WTC11 (cell line): ENCODE data around the gene MYL5. TPM values are rescaled to one million over a fixed set of nuclear protein-coding genes. Genes with fewer than 3 reads are reported as not detected.
"Not testable (repeated sequence)": the region's sequence is repeated elsewhere in the genome, so short reads cannot be mapped to it uniquely, and the experiment has no call there.

Experiments used
- ATAC-seq: fragments of 200-7000 bp; cut with Tn5 transposase; 2 replicates; pipeline ENCODE4 v1.10.0; 2021; ENCODE audit warnings: mild to moderate bottlenecking, moderate library complexity
- CTCF ChIA-PET: fragments of 300-600 bp; sonication (Branson Sonifier 250); formaldehyde crosslinking; loops from one replicate; lab custom pipeline; 2021; ENCODE audit warnings: antibody characterized with exemption; lab: Charles Lee
- POLR2A ChIA-PET: fragments of 350-600 bp; sonication (Branson Sonifier 250); formaldehyde crosslinking; loops from one replicate; lab custom pipeline; 2021; ENCODE audit warnings: antibody characterized with exemption; lab: Charles Lee
- DNase-seq: peaks from one replicate; pipeline ENCODE4 v3.0.0; 2021; ENCODE audit warnings: low spot score
- H3K27ac Mint-ChIP-seq: 2 replicates; pipeline ENCODE4 v1.8.0; 2021; ENCODE audit warnings: mixed read lengths
- H3K27me3 Mint-ChIP-seq: 2 replicates; pipeline ENCODE4 v1.8.0; 2021; ENCODE audit warnings: low read depth, mild to moderate bottlenecking, moderate library complexity, mixed read lengths
- H3K36me3 Mint-ChIP-seq: 2 replicates; pipeline ENCODE4 v1.8.0; 2021; ENCODE audit warnings: mixed read lengths
- H3K4me1 Mint-ChIP-seq: 2 replicates; pipeline ENCODE4 v1.8.0; 2022; ENCODE audit warnings: mixed read lengths
- H3K4me3 Mint-ChIP-seq: 2 replicates; pipeline ENCODE4 v1.8.0; 2021; ENCODE audit warnings: mild to moderate bottlenecking, moderate library complexity, mixed read lengths
- H3K9me3 Mint-ChIP-seq: 2 replicates; pipeline ENCODE4 v1.8.0; 2021; ENCODE audit warnings: mixed read lengths
- ATF1 ChIP-seq: sonication (generic); formaldehyde crosslinking; IDR thresholded peaks from 2 replicates; pipeline ENCODE4 v1.8.1; 2023; ENCODE audit warnings: mild to moderate bottlenecking, moderate library complexity, missing genetic modification reagents
- GABPB1 ChIP-seq: sonication (generic); formaldehyde crosslinking; IDR thresholded peaks from 2 replicates; pipeline ENCODE4 v1.8.1; 2023; ENCODE audit warnings: mild to moderate bottlenecking, missing genetic modification reagents
- HMGA2 ChIP-seq: fragments of 250-450 bp; sonication (Bioruptor Pico); IDR thresholded peaks from 2 replicates; pipeline ENCODE4 v1.4.0; 2021; ENCODE audit warnings: mild to moderate bottlenecking, moderate library complexity
- SP1 ChIP-seq: sonication (generic); formaldehyde crosslinking; conservative IDR thresholded peaks from 2 replicates; pipeline ENCODE4 v1.8.1; 2022; ENCODE audit warnings: missing genetic modification reagents
- ZNF396 ChIP-seq: fragments of 250-450 bp; sonication (Bioruptor Pico); IDR thresholded peaks from 2 replicates; pipeline ENCODE4 v1.8.0; 2021; ENCODE audit warnings: mild to moderate bottlenecking, moderate library complexity, borderline replicate concordance
- ZNF416 ChIP-seq: fragments of 250-450 bp; sonication (Bioruptor Pico); IDR thresholded peaks from 2 replicates; pipeline ENCODE4 v1.9.0; 2021; ENCODE audit warnings: mild to moderate bottlenecking, inconsistent platforms
- total RNA-seq: library from RNA; stranded (reverse); gene quantifications from 3 replicates; pipeline ENCODE4 v1.2.3, GENCODE V29; 2021
- TF ChIP-seq, protein P1 (sequence below): fragments of 250-450 bp; sonication (Bioruptor Pico); IDR thresholded peaks from 2 replicates; pipeline ENCODE4 v2.1.2; 2022; ENCODE audit warnings: mild to moderate bottlenecking, moderate library complexity
- TF ChIP-seq, protein P2 (sequence below): sonication (generic); formaldehyde crosslinking; IDR thresholded peaks from 2 replicates; pipeline ENCODE4 v1.8.0; 2023; ENCODE audit warnings: mild to moderate bottlenecking, missing genetic modification reagents
- TF ChIP-seq, protein P3 (sequence below): sonication (generic); formaldehyde crosslinking; IDR thresholded peaks from 2 replicates; pipeline ENCODE4 v1.8.1; 2022; ENCODE audit warnings: low read depth, mild to moderate bottlenecking, moderate library complexity, missing genetic modification reagents, borderline replicate concordance
- TF ChIP-seq, protein P4 (sequence below): sonication (generic); formaldehyde crosslinking; IDR thresholded peaks from 2 replicates; pipeline ENCODE4 v1.8.0; 2022; ENCODE audit warnings: mild to moderate bottlenecking, missing genetic modification reagents

Gene MYL5
- total RNA-seq, 1 experiment from 2014 or later, result 22.2 TPM

DNA sequence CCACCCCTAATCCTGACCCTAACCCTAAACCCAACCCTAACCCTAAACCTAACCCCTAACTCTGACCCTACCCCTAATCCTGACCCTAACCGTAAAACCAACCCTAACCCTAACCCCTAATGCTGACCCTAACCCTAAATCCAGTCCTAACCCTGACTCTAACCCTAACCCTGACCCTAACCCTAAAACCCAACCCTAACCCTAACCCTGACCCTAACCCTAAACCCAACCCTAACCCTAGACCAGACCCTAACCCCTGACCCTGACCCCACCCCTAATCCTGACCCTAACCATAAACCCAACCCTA lies 30.6 kb downstream of the MYL5 start (continued):
- TF ChIP-seq ZNF396 (CRISPR knock-in tag) (no peak), ATF1 (no peak), ZNF416 (CRISPR knock-in tag) (no peak)
- TF ChIP-seq, protein P1, sequence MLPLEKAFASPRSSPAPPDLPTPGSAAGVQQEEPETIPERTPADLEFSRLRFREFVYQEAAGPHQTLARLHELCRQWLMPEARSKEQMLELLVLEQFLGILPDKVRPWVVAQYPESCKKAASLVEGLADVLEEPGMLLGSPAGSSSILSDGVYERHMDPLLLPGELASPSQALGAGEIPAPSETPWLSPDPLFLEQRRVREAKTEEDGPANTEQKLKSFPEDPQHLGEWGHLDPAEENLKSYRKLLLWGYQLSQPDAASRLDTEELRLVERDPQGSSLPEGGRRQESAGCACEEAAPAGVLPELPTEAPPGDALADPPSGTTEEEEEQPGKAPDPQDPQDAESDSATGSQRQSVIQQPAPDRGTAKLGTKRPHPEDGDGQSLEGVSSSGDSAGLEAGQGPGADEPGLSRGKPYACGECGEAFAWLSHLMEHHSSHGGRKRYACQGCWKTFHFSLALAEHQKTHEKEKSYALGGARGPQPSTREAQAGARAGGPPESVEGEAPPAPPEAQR (CRISPR knock-in tag), result no peak
- TF ChIP-seq, protein P2, sequence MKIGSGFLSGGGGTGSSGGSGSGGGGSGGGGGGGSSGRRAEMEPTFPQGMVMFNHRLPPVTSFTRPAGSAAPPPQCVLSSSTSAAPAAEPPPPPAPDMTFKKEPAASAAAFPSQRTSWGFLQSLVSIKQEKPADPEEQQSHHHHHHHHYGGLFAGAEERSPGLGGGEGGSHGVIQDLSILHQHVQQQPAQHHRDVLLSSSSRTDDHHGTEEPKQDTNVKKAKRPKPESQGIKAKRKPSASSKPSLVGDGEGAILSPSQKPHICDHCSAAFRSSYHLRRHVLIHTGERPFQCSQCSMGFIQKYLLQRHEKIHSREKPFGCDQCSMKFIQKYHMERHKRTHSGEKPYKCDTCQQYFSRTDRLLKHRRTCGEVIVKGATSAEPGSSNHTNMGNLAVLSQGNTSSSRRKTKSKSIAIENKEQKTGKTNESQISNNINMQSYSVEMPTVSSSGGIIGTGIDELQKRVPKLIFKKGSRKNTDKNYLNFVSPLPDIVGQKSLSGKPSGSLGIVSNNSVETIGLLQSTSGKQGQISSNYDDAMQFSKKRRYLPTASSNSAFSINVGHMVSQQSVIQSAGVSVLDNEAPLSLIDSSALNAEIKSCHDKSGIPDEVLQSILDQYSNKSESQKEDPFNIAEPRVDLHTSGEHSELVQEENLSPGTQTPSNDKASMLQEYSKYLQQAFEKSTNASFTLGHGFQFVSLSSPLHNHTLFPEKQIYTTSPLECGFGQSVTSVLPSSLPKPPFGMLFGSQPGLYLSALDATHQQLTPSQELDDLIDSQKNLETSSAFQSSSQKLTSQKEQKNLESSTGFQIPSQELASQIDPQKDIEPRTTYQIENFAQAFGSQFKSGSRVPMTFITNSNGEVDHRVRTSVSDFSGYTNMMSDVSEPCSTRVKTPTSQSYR, result no peak

DNA sequence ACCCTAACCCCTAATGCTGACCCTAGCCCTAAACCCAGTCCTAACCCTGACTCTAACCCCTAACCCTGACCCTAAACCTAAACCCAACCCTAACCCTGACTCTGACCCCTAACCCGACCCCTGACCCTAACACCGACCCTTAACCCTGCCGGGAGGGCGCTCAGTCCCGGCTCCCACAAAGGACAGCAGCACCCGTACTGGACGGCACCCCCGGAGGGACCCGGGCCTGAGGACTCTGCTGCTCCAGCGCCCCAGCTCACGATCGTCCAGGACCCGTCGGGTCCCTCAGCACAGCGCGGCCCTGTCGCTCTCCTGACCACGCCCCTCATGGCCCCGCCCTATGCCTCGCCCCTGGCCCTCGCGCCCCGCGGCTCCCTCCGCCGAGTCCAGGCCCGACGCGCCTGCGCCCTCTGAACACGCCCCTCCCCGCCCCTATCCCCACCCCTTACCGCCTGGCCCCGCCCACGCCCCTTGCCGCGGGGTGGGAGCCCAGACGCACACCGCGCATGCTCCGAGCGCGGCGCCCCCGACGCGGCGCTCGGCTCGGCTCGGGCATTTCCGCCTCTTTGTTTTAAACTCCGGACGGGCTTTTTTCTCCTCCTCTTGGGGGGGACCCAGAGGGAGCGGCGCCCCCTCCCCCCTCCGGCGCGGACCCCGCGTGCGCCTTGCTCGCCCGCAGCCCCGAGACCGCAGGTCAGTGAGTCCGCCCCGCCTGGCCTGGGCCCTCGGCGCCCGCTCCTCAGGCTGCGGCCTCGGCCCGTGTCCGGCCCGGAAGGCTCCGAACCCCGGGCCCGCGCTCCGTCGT lies 31.1 kb downstream of the MYL5 start, which contains the start of gene PCGF3:
PCGF3 (plus strand) TSS at position 555 of the 805 bp plus-strand sequence. CDS start 27,849 bp downstream, outside the sequence.
- DNase-seq (peak; percentile 99), ATAC-seq (peak; percentile 97)
- ChIA-PET POLR2A (no interaction called here), CTCF (interaction anchor here (0.5 to 1.0 kb wide), 4 partner anchors 21 to 806 kb away, joined by 3 to 14 read pairs (median 4); no protein-coding TSS in a partner anchor)
- H3K4me1 Mint-ChIP-seq, result peaks cover 10% of the 10 kb centered on the region; the same call in 1 of the 2 replicates
- peaks cover 18% of the 10 kb centered on the region for H3K27me3 Mint-ChIP-seq
- H3K4me3 Mint-ChIP-seq, result peak within 1 kb of the TSS; percentile 68
- 0 out of 2 replicates have a peak, but pooled peaks have one; percentile 42 for TF ChIP-seq SP1
- TF ChIP-seq, protein P3, sequence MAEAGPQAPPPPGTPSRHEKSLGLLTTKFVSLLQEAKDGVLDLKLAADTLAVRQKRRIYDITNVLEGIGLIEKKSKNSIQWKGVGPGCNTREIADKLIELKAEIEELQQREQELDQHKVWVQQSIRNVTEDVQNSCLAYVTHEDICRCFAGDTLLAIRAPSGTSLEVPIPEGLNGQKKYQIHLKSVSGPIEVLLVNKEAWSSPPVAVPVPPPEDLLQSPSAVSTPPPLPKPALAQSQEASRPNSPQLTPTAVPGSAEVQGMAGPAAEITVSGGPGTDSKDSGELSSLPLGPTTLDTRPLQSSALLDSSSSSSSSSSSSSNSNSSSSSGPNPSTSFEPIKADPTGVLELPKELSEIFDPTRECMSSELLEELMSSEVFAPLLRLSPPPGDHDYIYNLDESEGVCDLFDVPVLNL (CRISPR knock-in tag), result no peak
- no peak for TF ChIP-seq HMGA2 (CRISPR knock-in tag)
- no peak for TF ChIP-seq GABPB1 (CRISPR knock-in tag)
- TF ChIP-seq, protein P4, sequence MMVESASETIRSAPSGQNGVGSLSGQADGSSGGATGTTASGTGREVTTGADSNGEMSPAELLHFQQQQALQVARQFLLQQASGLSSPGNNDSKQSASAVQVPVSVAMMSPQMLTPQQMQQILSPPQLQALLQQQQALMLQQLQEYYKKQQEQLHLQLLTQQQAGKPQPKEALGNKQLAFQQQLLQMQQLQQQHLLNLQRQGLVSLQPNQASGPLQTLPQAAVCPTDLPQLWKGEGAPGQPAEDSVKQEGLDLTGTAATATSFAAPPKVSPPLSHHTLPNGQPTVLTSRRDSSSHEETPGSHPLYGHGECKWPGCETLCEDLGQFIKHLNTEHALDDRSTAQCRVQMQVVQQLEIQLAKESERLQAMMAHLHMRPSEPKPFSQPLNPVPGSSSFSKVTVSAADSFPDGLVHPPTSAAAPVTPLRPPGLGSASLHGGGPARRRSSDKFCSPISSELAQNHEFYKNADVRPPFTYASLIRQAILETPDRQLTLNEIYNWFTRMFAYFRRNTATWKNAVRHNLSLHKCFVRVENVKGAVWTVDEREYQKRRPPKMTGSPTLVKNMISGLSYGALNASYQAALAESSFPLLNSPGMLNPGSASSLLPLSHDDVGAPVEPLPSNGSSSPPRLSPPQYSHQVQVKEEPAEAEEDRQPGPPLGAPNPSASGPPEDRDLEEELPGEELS (CRISPR knock-in tag), result 0 out of 2 replicates have a peak, but pooled peaks have one; percentile 60
- H3K36me3 Mint-ChIP-seq, result peaks cover 20% of the 10 kb centered on the region
- H3K9me3 Mint-ChIP-seq, result peaks cover 11% of the 10 kb centered on the region
- H3K27ac Mint-ChIP-seq, result no peak within 1 kb of the TSS

DNA sequence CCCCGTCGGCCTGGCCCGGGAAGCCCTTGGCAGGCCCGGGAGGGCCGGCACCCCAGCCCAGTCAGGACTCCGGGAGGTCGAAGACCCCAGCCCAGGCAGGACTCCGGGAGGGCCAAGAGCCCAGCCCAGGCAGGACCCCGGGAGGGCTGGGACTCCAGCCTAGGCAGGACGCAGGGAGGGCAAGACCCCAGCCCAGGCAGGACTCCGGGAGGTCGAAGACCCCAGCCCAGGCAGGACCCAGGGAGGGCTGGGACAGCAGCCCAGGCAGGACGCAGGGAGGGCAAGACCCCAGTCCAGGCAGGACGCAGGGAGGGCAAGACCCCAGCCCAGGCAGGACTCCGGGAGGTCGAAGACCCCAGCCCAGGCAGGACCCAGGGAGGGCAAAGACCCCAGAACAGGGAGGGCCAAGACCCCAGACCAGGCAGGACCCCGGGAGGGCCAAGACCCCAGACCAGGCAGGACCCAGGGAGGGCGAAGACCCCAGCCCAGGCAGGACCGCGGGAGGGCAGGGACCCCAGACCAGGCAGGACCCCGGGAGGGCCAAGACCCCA lies 31.8 kb downstream of the MYL5 start:
- DNase-seq, POLR2A ChIA-PET, H3K27ac Mint-ChIP-seq, H3K4me1 Mint-ChIP-seq, ATAC-seq, CTCF ChIA-PET: not testable (repeated sequence)
- Mint-ChIP-seq H3K4me3 (0 out of 2 replicates have a peak overlapping the region, but pooled peaks have one; percentile 10), H3K27me3 (peaks cover 16% of the 10 kb centered on the region), H3K9me3 (peaks cover 11% of the 10 kb centered on the region), H3K36me3 (peaks cover 24% of the 10 kb centered on the region)
